Measurements from ENCODE around the gene ZG16B. TPM values are rescaled to one million over a fixed set of nuclear protein-coding genes. Genes with fewer than 3 reads are reported as not detected.

ZG16B gene
- total RNA-seq, 1 experiment from 2014 or later: not detected

DNA sequence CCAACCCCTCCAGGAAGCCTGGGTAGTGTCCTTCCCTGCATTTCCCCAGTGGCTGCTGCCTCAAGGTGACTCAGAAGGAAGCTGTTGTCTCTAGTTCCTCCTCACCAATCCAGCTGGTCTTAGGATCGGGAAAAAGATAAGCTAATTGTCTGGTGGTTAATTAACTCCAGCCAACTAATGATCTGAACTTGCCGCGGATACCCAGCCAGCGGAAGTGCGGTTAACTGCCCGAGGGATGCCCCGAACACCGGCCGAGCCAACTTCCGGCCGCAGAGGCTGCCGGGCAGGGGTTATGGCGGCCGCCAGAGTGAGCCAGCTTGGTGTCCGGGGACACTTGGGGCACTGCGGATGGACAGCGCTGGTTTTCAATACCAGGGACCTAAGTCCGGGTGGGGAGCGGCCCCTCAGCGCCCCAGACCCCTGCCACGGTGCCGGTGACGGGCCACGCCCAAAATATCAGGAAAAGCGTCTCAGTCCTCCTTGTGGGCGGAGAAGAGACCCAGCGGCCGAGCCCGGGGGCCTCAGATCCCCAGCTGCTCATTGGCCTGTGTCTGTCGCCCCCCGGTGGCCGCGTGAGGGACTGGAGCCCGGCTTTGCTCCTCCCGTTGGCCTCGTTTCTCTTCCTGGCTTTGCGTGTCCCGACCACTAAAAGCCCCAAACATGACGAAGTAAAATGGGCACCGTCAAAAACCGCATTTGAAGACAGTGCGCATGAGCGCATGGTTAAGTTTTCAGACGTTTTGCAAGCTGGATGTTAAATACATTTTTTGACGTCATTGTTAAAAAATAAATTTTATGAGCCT lies 38.1 kb downstream of the ZG16B start (continued):
- TF ChIP-seq, protein P1, sequence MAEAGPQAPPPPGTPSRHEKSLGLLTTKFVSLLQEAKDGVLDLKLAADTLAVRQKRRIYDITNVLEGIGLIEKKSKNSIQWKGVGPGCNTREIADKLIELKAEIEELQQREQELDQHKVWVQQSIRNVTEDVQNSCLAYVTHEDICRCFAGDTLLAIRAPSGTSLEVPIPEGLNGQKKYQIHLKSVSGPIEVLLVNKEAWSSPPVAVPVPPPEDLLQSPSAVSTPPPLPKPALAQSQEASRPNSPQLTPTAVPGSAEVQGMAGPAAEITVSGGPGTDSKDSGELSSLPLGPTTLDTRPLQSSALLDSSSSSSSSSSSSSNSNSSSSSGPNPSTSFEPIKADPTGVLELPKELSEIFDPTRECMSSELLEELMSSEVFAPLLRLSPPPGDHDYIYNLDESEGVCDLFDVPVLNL (CRISPR knock-in tag; IDR thresholded peaks at IDR 0.05; ENCODE audit: borderline replicate concordance, low read depth): no peak
- no peak for TF ChIP-seq TCF7 (CRISPR knock-in tag; IDR thresholded peaks at IDR 0.05; ENCODE audit: low read depth)
- TF ChIP-seq, protein P2, sequence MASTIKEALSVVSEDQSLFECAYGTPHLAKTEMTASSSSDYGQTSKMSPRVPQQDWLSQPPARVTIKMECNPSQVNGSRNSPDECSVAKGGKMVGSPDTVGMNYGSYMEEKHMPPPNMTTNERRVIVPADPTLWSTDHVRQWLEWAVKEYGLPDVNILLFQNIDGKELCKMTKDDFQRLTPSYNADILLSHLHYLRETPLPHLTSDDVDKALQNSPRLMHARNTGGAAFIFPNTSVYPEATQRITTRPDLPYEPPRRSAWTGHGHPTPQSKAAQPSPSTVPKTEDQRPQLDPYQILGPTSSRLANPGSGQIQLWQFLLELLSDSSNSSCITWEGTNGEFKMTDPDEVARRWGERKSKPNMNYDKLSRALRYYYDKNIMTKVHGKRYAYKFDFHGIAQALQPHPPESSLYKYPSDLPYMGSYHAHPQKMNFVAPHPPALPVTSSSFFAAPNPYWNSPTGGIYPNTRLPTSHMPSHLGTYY (CRISPR knock-in tag; IDR thresholded peaks at IDR 0.05): peak; percentile 30; the same call in 1 of the 2 replicates
- no peak for TF ChIP-seq JUN (CRISPR knock-in tag; IDR thresholded peaks at IDR 0.05)
- no peak for TF ChIP-seq ETV6 (CRISPR knock-in tag; IDR thresholded peaks at IDR 0.05)
- TF ChIP-seq FOXP1 (CRISPR knock-in tag; IDR thresholded peaks at IDR 0.05; ENCODE audit: borderline replicate concordance): 0 out of 2 replicates have a peak, but pooled peaks have one; percentile 15
- TF ChIP-seq, protein P3, sequence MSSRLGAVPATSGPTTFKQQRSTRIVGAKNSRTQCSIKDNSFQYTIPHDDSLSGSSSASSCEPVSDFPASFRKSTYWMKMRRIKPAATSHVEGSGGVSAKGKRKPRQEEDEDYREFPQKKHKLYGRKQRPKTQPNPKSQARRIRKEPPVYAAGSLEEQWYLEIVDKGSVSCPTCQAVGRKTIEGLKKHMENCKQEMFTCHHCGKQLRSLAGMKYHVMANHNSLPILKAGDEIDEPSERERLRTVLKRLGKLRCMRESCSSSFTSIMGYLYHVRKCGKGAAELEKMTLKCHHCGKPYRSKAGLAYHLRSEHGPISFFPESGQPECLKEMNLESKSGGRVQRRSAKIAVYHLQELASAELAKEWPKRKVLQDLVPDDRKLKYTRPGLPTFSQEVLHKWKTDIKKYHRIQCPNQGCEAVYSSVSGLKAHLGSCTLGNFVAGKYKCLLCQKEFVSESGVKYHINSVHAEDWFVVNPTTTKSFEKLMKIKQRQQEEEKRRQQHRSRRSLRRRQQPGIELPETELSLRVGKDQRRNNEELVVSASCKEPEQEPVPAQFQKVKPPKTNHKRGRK (CRISPR knock-in tag; IDR thresholded peaks at IDR 0.05; ENCODE audit: borderline replicate concordance): no peak
- TF ChIP-seq, protein P4, sequence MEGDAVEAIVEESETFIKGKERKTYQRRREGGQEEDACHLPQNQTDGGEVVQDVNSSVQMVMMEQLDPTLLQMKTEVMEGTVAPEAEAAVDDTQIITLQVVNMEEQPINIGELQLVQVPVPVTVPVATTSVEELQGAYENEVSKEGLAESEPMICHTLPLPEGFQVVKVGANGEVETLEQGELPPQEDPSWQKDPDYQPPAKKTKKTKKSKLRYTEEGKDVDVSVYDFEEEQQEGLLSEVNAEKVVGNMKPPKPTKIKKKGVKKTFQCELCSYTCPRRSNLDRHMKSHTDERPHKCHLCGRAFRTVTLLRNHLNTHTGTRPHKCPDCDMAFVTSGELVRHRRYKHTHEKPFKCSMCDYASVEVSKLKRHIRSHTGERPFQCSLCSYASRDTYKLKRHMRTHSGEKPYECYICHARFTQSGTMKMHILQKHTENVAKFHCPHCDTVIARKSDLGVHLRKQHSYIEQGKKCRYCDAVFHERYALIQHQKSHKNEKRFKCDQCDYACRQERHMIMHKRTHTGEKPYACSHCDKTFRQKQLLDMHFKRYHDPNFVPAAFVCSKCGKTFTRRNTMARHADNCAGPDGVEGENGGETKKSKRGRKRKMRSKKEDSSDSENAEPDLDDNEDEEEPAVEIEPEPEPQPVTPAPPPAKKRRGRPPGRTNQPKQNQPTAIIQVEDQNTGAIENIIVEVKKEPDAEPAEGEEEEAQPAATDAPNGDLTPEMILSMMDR (IDR thresholded peaks at IDR 0.05): peak; percentile 95
- TF ChIP-seq CREB1 (CRISPR knock-in tag; IDR thresholded peaks at IDR 0.05): no peak
- TF ChIP-seq ZNF671 (CRISPR knock-in tag; IDR thresholded peaks at IDR 0.05): no peak
- no peak for TF ChIP-seq OVOL2 (CRISPR knock-in tag; IDR thresholded peaks at IDR 0.05; ENCODE audit: borderline replicate concordance)
- TF ChIP-seq MYBL2 (CRISPR knock-in tag; IDR thresholded peaks at IDR 0.05): no peak
- no peak for TF ChIP-seq ATF1 (CRISPR knock-in tag; IDR thresholded peaks at IDR 0.05)
- TF ChIP-seq, protein P5, sequence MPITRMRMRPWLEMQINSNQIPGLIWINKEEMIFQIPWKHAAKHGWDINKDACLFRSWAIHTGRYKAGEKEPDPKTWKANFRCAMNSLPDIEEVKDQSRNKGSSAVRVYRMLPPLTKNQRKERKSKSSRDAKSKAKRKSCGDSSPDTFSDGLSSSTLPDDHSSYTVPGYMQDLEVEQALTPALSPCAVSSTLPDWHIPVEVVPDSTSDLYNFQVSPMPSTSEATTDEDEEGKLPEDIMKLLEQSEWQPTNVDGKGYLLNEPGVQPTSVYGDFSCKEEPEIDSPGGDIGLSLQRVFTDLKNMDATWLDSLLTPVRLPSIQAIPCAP (CRISPR knock-in tag; IDR thresholded peaks at IDR 0.05): no peak
- TF ChIP-seq KAT7 (CRISPR knock-in tag; IDR thresholded peaks at IDR 0.05; ENCODE audit: borderline replicate concordance): no peak
- no peak for TF ChIP-seq ELF4 (CRISPR knock-in tag; IDR thresholded peaks at IDR 0.05; ENCODE audit: low read depth)
- TF ChIP-seq, protein P6, sequence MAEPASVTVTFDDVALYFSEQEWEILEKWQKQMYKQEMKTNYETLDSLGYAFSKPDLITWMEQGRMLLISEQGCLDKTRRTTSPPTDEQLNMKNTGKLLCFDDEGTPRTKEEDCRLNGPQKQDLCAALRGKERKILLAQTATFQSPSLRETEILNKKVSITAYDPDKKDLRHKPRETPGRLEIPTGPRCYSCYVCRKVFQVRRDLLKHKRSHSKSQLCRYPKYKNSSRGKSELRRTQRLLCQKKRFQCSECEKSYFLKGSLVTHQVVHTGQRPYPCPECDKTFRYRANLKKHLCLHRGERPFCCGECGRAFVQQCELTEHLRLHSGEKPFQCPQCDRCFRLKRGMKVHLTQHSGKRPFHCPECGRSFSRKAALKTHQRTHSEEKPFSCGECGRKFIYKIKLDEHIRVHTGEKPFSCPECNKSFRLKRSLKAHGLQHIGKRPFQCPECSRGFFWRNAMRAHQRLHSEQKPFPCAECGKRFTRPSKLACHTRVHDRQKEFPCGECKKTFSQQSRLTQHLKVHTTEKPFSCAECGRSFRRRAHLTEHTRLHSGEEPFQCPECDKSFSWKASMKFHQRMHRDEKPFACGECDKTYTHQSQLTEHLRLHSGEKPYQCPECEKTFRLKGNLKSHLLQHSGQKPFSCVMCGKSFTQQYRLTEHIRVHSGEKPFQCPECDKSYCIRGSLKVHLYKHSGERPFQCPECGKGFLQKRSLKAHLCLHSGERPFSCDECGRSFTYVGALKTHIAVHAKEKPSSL (CRISPR knock-in tag; conservative IDR thresholded peaks at IDR 0.05): no peak
- TF ChIP-seq, protein P7, sequence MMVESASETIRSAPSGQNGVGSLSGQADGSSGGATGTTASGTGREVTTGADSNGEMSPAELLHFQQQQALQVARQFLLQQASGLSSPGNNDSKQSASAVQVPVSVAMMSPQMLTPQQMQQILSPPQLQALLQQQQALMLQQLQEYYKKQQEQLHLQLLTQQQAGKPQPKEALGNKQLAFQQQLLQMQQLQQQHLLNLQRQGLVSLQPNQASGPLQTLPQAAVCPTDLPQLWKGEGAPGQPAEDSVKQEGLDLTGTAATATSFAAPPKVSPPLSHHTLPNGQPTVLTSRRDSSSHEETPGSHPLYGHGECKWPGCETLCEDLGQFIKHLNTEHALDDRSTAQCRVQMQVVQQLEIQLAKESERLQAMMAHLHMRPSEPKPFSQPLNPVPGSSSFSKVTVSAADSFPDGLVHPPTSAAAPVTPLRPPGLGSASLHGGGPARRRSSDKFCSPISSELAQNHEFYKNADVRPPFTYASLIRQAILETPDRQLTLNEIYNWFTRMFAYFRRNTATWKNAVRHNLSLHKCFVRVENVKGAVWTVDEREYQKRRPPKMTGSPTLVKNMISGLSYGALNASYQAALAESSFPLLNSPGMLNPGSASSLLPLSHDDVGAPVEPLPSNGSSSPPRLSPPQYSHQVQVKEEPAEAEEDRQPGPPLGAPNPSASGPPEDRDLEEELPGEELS (CRISPR knock-in tag; IDR thresholded peaks at IDR 0.05): no peak
- TF ChIP-seq, protein P8, sequence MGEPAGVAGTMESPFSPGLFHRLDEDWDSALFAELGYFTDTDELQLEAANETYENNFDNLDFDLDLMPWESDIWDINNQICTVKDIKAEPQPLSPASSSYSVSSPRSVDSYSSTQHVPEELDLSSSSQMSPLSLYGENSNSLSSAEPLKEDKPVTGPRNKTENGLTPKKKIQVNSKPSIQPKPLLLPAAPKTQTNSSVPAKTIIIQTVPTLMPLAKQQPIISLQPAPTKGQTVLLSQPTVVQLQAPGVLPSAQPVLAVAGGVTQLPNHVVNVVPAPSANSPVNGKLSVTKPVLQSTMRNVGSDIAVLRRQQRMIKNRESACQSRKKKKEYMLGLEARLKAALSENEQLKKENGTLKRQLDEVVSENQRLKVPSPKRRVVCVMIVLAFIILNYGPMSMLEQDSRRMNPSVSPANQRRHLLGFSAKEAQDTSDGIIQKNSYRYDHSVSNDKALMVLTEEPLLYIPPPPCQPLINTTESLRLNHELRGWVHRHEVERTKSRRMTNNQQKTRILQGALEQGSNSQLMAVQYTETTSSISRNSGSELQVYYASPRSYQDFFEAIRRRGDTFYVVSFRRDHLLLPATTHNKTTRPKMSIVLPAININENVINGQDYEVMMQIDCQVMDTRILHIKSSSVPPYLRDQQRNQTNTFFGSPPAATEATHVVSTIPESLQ (CRISPR knock-in tag; IDR thresholded peaks at IDR 0.05): no peak
- TF ChIP-seq, protein P9, sequence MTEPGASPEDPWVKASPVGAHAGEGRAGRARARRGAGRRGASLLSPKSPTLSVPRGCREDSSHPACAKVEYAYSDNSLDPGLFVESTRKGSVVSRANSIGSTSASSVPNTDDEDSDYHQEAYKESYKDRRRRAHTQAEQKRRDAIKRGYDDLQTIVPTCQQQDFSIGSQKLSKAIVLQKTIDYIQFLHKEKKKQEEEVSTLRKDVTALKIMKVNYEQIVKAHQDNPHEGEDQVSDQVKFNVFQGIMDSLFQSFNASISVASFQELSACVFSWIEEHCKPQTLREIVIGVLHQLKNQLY (CRISPR knock-in tag; IDR thresholded peaks at IDR 0.05): no peak
- TF ChIP-seq, protein P10, sequence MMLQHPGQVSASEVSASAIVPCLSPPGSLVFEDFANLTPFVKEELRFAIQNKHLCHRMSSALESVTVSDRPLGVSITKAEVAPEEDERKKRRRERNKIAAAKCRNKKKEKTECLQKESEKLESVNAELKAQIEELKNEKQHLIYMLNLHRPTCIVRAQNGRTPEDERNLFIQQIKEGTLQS (CRISPR knock-in tag; conservative IDR thresholded peaks at IDR 0.05): no peak
- no peak for TF ChIP-seq ZNF121 (CRISPR knock-in tag; IDR thresholded peaks at IDR 0.05)
- peak; percentile 66; the same call in 1 of the 2 replicates for TF ChIP-seq GABPB1 (CRISPR knock-in tag; IDR thresholded peaks at IDR 0.05)
- no peak for TF ChIP-seq ZNF317 (CRISPR knock-in tag; IDR thresholded peaks at IDR 0.05; ENCODE audit: borderline replicate concordance, low read depth)

All from WTC11 (cell line).